Activated CD4-positive, alpha-beta T cell treated with anti-CD3 and anti-CD28 coated beads, Interleukin-10, Interleukin-2, amounts not matched to agents 100 ng/mL and 50 ng/mL, durations not matched to agents 16 hours and 8 hours (primary cell): ENCODE data around the gene MUL1.

ENCODE experiments used
- DNase-seq: peaks from one replicate; pipeline ENCODE4 v3.0.0-alpha.2; 2020

The MUL1 gene

DNA sequence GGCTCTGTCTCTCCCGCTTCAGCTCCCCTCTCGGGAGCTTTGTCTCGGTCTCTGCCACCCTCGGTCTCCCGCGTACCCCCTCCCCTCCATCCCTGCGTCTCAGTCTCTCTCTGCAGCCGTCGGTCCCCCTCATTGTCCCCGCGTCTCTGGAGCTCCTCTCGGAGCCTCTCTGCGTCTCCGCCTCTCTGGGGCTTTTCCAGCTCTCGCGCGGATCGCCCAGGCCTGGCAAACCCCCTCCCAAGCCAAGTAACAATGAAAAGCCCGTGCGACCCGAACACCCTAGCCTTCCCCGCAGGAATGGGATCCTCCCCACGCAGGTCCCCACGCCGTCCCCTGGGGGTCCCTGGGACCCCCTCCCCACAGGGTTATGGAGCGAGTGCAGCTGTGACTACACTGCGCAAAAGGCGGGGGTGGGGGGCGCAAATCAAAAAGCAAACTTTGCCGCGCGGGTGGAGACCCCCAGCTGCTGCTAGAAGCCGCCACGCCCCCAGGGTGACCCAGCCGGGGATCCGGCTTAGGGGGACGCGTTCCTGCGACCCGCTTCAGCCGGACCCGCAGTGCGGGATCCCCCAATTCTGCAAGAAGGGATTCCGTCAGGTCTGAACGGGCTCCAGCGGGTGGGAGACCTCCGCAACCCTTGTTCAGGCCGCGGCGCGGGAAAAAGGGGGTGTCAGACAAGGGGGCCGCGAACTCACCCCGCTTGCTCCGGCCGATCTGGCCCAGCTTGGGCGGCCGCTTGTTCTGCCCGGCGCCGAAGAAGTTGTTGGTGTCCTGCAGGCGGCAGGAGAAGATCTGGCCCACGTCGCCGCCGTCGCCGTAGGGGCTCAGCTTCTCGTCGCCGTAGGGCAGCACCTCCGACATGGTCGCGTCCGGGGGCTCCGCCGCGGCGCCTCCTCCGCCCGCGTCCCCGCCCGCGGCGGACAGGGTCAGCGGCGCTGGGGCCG, 23.2 kb downstream of the MUL1 start:
- no peak for DNase-seq

DNA sequence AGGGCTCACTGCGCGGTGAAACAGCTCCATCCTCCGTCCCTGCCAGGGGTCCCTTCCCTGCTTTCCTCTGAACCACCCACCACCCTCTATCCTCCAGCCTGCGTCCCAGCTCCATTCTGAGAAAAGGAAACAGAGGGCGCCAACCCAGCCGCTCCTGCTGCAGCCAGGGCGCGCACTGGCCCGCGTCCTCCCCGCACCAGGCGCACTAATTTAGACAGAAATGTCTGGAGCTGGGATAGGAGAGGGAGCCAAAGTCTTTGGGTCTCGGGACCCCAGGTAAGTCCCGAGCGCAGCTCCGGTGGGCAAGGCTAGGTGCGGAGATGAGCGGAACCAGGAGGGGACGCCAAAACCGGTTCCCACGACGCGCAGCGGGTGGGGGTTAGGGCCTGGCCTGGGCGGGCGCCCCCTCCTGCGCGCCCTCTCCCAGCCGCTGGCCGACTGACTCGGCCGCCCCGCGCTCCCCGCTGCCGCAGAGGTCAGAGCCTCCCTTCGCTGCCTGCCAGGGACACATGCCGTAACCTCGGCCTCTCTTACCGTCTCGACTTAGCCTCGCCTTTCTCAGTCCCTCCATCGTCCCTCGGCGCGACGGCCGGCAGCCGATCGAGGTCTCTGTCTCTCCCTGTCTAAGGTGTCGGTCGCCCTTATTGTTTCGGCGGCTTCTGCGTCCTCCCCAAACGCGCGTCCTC, 24.0 kb downstream of the MUL1 start:
- no peak for DNase-seq

DNA sequence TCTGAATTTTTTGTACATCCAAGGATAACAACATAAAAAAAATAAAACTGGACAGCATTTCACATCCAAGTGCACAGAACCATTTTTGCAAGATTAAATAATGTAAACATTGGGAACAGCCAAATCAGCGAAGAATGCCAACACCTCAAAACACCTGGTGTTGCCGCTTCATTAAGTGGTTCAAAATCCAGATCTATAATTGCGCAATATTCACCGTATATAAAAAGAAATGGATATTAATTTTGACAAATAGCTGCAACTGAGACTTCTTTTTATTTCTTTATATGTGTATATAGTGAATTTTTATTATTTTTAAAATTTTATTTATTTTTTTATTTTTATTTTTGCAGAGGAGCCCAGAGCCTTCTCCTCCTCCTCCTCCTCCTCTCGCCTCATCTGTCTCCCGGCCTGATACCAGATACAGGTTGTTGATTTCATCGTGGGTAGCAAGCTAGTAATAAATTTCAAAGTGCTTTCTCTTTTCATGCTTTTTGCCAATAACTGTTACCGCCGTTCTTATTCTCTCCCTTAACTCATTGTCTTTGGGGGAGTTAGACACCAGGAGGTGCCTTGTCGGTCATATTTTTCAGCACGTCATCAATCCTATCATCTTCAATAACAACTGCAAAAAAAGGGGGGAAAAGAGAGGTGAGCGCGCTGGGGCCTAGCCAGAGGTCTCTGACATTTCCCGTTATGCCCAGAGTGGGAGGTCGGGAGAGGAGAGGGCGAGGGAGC, 24.7 kb downstream of the MUL1 start:
- DNase-seq: no peak

DNA sequence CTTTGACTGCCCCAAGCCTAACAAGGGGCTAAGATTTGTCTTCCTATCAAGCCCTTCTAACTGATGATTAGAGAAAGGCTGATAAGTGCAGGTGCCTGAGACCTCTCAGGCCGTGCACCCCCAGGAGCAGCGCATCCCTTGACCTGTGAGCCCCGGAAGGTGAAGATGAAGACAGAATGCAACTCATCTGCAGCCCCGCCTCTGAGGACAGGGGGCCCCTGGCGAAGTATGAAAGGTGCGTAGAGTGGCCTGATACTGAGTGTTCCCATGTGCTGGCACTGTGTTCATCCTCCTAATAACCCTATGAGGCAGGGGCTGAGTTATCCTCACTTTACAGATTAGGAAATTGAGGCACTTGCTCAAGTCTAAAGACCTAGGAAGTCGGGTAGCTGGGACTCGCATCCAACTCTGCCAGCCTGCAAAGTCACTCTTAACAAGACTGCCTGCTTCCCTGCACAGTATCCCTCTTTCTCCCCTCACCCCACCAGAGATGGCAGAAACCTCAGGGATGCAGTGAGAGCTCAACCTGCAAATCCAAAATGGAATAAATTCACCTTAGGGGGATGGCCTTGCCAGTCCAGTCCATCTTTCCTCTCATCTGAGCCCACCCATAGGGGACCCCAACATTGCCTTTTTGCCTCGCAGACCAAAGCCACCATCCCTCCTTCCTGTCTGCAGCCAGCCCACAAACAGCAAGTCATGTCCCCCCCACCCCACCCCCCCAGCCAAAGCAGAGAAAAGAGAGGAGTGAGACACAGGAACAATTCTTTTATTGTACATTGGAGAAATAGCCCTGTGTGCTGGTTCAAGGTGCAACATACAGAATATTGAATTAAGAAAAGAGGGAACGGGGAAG, 26.1 kb downstream of the MUL1 start:
- DNase-seq: no peak

DNA sequence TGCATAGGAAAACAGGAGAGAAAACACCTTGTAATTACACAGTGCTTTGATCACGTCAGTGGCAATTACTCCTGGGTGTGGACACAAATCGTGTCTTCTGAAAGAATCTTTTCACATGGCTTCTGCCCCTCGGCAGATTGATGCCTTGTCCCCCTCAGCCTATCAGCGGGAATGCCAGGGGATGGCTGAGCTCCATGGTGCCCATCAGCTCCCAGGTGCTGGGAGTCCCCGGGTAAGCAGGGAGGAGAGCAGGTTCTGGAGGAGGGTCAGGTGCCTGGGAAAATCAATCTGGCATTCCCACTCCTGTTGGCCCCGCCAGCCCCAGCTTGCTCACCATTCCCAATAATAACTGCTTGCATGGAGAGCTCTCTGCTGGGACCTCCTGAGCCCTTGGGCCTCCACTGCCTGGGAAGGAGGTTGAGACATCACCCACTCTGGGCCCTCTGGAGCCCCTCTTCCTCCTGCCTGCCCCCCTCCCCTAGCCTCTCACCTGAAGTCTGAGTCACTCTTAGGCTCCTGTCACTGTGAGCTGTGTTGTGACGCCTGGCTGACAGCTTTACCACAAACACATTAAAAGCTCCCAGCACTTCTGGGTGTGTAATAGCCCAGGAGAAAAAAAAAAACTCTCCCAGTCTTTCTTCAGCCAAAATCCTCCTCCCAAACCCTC, 26.9 kb downstream of the MUL1 start:
- DNase-seq: no peak

DNA sequence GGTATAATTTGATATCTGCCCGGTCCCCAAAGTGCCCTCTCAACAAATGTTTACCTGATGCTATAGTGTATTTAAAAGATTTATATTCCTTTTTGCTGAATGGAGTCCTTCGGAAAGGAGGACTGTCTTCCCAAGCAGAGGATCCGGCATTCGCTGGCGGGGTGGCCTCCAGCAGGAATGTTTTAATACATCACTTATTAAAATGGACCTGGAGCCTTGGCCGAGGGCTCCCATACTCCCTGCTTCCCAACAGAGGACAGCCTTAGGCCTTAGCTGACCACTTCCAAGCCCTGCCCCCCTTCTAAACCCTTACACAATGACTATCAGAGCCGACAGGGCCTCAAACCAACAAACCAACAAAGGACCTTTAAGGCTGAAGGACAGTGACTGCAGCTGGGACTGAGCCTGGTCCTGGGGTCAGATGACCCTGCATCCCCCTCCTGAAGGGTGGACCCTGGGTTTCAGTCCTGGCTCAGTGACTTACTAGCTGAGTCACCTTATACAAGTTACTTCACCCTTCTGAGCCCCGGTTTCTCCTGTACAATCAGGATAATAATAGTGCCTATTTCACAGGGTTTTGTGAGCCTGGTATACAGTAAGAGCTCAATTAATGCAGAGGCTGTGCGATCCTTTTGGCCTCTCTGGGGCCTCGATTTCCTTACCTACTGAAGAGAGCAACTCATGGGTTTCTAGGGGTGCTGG, 27.6 kb downstream of the MUL1 start:
- no peak for DNase-seq

DNA sequence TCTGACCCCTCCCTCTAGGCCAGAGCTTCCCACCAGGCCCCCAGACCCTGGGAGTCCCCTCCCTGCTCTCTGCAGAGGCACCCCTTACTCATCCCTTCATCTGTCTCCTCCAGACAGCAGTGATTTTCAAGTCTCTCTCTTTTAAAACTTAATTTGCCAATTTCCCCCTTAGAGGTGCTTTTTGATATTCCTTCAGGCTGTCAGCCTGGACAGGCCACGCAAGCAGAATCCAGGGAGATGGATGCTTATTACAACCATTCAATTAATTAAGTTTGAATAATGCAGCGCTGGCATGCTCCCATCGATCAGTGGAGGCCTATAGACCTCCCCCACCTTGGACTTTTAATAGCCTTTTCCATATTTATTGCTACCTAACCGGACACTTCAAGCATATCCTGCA, 28.1 kb downstream of the MUL1 start:
- no peak for DNase-seq

DNA sequence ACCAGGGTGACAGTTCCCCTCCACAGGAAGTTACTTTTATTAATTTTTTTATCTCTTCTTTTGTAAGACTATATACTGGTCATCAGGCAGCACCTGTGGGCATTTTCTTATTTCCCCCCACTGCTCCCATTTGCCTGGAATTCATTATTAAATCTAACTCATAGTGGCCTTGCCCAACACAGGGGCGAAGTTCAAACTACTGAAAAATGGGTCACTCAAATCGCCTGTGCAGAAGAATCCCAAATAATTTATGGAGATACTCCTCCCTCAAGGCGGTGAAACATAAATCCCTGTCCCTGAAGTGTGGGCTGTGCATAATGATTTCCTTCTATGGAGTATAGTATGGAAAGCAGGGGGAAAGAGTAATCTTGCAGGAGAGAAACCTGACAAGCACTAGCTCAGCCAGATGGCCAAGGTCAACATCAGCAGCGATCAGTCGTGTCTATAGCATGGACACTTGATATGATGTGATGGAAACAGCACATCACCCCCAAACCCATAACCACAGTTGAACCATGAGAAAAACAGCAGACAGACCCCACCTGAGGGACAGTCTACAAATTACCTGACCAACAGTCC, 29.8 kb downstream of the MUL1 start:
- DNase-seq: no peak

DNA sequence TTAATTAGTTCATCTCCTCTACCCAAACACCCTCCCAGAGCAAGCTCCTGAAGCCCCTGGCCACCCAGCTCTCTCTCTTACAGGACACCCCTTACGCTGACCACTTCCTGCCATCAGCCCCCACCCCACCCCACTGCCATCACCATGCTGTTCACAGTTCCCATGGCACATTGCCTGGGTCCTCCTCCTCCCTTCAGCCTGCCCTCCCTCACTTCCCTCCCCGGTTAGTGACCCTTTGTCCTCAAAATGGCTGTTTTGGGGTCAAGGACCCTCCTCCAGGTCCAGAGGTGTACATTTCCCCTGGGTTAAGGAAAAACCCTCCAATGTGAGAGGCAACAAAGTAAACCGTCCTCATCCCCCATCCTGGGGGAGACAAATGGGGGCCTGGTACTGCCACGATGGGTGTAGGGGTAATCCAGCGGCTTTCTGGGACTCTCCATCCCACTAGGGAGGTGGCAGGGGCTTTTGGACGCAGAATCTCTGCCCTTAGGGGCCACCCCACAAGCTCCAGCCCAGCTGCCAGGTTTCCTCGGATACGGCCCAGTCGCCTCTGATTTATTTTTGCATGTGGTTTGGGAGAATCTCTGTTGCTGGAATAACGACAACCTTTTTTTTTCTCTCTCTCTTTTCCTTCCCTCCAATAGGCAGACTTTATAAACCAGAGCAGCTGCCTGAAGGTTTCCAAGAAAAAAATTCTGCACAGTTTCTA, 30.4 kb downstream of the MUL1 start:
- no peak for DNase-seq

DNA sequence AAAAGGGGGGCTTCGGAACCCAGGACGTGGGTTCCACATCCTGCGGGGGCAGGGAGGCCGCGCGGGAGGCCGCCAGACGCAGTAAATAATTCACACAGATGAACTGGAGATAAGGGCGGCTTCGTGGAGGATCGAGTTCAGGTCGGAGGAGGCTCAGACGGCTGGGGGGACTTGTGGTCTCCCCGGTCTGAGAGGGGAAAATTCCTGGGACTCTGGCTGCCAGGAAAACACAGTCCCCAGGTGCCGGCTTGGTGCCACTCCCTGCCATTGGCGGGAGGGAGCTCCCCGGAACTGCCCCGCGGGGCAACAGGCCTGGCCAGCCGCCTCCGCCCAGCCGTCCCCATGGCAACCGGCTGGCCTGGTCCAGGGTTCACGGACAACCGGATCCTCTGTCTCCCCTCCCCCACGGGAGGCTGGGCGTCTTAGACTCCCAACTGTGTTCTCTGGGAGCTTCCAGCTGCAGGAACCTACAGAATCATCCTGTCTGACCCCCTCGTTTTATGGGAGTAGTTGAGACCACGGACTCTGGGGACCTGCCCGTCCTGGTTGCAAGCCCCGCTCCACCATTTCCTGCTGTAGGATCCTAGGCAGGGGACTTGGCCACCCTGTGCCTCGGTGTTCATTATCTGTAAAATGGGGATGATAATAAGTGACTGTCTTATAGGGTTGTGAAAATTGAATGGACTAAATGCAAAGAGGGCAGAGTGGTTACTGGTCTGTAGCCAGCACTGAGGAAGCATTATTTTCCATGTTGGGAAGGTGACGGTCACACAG, 31.5 kb downstream of the MUL1 start:
- no peak for DNase-seq

DNA sequence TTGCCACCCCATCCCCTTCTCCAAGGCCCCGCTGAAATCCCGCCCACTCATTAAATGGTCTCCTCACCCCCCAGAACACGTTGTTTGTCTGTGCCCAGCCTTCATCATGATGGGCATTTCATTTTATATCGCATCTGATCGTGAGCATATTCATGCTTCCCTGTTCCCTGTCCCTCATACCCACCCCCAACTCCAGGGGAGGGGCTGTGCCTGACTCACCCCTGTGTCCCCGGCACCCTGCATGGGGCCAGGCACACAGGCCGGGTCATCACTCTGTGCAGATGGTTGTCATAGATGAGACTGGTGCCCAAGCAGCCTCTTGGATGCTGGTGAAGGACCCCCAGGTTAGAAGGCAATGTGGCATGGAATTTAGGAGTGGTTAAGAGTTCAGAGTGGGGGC, 33.0 kb downstream of the MUL1 start:
- DNase-seq: no peak

DNA sequence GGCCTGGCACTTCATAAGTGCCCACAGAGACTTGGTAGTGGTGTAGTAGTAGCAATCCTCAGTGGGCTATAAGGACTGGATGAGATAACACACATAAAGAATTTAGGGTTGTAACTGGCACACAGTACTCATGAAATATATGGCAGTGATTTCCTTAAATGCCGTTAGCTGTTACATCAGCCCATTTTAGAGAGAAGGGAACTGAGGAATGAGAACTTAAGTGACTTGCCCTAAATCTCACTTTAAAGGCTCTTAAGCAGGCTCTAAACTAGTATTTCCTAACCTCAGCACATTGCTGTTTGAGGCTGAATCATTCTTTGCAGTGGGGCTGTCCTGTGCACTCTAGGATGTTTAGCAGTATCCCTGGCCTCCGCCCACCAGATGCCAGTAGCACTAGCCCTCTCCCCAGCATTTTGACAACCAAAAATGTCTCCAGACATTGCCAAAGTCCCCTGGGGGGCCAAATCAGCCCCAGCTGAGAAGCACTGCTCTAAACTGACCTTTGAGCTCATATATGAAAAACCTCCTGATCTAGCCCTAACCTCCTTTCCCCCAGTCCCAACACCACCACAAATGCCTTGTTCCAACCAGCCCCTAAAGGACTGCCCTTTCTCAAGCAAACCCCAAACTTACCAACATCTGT, 33.5 kb downstream of the MUL1 start:
- no peak for DNase-seq

DNA sequence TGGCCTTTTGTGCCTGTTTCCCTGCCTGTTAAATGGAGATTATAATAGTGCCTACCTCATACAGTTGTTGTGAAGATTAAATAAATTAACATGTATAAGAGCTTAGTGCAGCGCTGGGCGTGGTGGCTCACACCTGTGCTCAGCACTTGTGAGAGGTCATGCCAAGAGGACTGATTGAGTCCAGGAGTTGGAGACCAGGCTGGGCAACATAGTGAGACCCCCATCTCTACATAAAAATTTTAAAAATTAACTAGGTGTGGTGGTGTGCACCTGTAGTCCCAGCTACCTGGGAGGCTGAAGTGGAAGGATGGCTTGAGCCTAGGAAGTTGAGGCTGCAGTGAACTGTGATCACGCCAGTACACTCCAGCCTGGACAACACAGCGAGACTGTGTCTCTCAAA, 34.1 kb downstream of the MUL1 start:
- DNase-seq: no peak

DNA sequence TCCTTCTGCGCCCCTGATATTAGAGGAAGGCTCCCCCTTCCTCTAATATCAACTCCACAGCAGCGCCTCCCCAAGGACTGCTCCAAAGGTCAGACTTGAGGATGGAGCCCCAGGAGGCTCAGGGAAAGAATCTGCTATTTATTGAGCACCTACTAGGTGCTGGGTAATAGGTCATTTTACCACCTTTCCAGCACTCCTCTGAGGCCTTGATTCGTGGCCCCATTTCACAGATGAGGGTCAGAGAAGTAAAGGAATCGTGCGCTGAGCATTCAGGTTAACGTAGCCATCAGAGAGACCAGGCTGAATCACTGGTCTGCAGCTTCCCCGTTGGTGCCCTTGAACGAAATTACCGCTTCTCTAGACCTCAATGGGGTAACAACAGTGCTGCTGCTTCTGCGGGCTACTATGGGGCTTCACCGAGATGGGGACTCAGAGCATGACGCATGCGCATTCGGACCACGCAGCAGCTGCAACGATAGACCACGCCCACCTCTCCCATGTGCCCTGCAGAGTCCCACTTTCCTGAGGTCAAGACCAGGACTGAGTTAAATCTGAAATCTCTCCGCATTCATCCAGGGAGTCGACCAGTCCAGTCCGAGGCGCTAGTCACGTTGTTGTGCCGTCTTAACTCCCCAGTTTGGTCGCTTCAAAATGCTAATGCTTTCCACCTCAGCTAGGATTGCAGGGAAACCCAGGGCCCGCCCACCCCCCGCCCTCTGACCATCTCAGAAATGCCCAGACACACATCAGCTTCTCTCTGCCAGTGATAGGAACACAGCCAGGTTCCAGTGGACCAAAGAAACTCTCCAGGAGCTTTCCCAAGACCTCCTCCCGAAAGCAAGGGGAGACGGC, 34.9 kb downstream of the MUL1 start:
- peak; percentile 25 for DNase-seq

DNA sequence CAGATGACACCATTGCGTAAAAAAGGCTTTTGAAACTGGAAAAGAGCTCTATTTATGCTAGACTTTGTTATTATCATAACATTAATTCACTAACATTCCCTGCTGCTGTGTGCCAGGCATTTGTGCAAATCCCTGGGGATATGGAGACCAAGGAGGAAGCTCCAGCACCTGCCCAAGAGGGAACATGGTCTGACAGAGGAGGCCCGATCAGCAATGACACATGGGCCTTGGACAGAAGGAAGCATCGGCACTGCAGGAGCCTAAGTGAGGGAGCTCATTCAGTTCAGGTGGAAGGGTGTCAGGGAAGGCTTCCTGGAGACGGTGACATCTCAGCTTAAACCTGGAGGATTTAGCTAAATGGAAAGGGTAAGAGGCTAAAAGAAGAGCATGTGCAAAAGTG, 35.8 kb downstream of the MUL1 start:
- DNase-seq: no peak

DNA sequence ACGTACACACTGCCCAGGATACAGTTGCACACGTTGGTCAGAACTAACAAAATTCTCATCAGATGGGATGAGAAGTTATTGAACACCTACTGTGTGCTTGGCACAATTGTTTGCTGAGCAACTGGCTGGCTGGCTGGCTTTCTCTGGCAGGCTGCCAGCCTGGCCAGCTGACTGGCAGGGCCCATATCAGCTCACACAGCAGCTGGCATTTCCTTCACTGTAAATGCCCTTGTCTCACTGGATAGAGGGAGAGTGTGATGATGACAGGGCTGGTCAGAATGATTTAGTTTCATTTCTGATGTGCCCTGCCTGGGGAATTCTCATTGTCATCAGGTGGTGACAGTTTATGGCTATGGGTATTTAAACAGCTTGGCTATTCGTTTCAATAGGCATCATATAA, 37.8 kb downstream of the MUL1 start:
- no peak for DNase-seq

DNA sequence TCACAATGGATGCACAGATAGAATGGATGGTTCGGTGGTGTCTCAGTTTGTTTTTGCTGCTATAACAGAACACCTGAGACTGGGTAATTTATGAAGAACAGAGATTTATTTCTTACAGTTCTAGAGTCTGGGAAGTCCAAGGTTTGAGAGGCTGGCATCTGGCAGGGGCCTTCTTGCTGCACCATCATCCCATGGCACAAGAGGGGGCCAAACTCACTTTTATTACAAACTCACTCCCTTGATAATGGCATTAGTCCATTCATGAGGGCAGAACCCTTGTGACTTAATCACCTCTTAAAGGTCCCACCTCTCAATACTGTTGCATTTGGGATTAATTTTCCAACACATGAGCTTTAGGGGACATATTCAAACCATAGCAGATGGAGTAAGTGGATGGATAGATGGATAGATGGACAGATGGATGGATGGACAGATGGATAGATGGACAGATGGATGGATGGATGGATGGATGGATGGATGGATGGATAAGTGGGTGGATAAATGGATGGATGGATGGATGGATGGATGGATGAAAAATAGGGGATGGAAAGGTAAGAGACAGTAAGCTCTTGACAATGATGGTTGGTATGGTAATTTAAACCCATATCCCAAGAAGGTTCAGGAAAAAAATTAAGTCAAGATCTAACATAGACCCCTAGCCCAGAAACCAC, 38.4 kb downstream of the MUL1 start:
- DNase-seq: no peak
